HG03521 (cell line): ENCODE results near the gene RTTN.
"Not testable (repeated sequence)": the region's sequence is repeated elsewhere in the genome, so short reads cannot be mapped to it uniquely, and the experiment has no call there.

Source experiments
- ATAC-seq: cut with Tn5 transposase; IDR thresholded peaks from one replicate; pipeline ENCODE4 v1.9.1; 2021; ENCODE audit warnings: mild to moderate bottlenecking, moderate library complexity; ENCODE audit not compliant: unreplicated experiment

RTTN gene

GRCh38 chr18:70205421-70206397 lies at the start of gene RTTN:
RTTN (minus strand) TSS chr18:70205687; CDS start chr18:70205658, 29 bp downstream.
- peak; percentile 97 for ATAC-seq

GRCh38 chr18:70250781-70251180 lies 45.3 kb upstream of the RTTN start:
- no peak for ATAC-seq

DNA sequence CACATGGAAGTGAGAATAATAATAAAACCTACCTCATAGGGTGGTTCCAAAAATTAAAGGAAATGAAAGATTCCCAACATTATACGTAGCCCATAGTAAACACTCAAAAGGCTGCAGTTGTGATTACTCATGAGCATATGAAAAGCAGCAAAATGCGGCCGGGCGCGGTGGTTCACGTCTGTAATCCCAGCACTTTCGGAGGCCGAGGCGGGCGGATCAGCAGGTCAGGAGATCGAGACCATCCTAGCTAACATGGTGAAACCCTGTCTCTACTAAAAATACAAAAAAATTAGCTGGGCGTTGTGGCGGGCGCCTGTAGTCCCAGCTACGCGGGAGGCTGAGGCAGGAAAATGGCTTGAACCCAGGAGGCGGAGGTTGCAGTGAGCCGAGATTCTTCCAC lies 44.4 kb upstream of the RTTN start:
- not testable (repeated sequence) for ATAC-seq

DNA sequence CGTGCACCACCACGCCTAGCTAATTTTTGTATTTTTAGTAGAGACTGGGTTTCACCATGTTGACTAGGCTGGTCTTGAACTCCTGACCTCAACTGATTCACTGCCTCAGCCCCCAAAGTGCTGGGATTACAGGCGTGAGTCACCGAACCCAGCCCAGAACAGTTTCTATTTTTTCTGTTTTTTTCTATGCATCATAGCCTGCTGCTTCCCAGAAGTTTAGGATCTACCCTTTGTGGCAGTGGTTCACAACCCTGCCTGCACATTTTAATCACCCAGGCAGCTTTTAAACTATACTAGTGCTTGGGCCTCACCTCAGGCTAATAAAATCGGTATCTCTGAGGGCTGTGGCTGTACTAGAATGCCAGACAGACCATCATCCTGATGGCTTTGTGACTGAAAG lies 43.6 kb upstream of the RTTN start:
- ATAC-seq: no peak

DNA sequence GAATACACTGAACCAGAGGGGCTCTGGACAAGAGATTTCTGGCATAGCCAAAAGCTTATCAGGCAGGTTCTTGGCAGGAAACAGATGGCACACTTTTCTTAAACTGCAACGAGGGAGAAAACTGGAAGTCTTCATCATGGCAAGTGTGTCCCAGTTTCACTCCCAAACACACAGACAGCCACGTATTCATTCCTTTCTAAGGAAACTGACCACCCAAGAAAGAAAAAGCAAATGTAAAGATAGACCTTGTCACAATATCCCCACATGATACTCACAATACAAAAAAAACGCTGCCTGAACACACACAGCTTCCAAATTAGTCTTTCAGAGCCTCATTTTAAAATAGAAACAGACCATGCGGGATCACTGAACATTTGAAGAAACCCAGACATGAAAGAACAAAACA lies 40.6 kb upstream of the RTTN start:
- ATAC-seq: no peak

DNA sequence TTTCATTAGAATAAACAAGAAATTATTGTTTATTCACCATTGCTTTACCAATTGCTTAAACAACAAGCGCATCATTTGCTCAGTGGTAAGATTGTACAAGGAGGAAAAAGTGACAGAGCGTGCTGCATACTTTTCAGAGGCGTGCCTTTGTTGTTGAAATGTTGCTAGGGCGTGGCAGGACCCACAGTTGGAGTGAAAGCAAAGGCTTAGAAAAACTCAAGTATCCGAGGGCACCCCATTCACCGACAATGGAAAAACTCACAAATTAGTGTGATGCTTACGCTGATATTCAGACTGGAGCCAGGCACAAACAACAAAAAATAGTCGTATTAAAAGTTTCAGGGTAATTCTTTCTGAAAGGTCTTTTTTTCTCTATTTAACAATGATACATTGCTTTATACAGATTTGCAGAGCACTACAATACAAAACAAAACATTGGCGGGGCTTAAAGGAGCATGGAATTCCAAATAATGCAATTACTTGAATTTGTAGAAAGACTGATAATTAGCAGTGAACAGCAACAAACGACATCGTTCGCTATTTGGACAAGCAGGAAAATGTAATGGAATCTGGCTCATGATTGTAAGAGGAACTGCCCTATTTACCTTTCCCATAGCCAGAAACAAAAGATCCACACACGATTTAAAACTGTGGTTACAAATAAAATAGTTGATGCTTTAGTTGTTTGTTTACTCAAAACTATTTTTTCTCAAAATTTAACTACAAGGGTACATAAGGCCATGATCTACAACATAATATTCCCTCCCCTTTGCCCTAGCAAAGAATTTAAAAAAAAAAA lies 37.8 kb upstream of the RTTN start:
- ATAC-seq: no peak

GRCh38 chr18:70236921-70237320 lies 31.4 kb upstream of the RTTN start:
- not testable (repeated sequence) for ATAC-seq

- no peak for ATAC-seq
Measured at GRCh38 chr18:70235478-70235877, 30.0 kb upstream of the RTTN start.

GRCh38 chr18:70234667-70235459 lies 29.4 kb upstream of the RTTN start:
- ATAC-seq: no peak

DNA sequence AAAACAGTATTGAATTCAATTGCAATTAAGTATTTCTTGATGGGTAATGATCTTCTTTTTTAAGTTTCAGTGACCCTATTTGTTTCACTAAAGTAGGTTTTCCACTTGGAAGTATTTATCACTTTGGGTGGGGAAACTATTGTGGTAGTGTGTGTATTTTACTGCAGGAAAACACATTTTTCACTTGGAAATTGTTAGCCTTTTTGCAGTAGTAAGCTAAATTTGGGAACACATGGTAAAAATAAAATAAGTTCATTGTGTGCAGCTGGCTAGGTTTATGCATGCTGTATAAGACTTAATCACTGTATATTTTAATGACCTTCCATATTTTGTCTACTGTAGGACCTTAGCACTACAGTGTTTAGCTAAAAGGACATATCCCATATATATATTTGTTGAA lies 28.5 kb upstream of the RTTN start:
- ATAC-seq: no peak

GRCh38 chr18:70232261-70232660 lies 26.8 kb upstream of the RTTN start:
- ATAC-seq: no peak

GRCh38 chr18:70229639-70230038 lies 24.2 kb upstream of the RTTN start:
- ATAC-seq: no peak

DNA sequence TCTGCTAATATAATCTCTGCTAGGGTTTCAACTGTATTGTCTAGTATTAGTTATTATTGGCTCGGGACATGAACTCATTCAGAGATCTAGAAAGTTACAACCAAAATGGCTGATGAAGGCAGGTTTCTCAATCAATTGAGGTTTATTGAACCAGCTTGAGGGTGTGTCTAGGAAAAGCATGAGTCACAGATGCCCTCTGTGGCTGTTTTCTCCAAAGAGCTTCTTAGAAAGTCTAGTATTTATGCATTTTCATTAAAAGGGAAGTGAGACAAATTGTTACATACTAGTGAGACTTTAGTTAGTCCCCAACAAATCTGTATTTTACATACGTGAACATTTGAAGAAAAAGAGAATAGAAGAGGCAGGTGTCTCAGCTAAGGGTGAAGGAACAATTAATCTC lies 23.0 kb upstream of the RTTN start:
- no peak for ATAC-seq

- no peak for ATAC-seq
Measured at GRCh38 chr18:70227438-70227837, 22.0 kb upstream of the RTTN start.

DNA sequence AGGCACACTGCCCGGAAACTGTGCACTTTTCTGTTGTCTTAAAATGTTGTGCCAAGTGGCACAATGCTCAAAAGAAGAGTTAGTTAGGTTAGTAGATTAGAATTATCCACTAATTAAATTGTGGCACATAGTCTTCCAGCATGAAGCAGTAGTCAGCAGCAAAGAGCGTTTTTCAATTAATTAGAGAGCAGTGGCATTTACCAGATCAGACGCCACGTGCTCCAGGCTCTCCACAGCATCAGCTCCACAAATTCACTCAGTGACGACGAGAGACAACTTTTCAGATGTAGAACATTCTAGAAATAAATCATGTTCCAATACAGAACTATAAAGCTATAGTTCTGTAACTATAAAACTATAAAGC lies 16.4 kb upstream of the RTTN start:
- ATAC-seq: no peak

- no peak for ATAC-seq
Measured at GRCh38 chr18:70221156-70221914, 15.8 kb upstream of the RTTN start.

DNA sequence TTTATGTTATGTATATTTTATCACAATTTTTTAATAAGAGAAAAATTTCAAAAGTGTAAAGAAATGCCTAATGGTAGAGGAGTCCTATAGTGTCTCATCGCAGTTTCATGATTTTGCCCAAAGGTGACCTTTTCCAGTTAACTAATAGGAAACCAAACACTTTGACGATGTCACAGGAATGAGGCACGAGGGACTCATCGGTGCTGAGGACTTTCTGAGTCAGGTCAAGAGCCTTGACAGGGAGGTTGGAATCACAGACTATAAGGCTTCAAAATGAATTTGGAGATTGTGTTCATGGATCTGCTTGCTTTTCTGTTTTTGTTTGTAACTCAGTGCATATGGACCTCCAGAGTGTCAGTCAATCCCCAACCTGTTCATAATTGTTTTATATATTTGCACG lies 15.1 kb upstream of the RTTN start:
- no peak for ATAC-seq

DNA sequence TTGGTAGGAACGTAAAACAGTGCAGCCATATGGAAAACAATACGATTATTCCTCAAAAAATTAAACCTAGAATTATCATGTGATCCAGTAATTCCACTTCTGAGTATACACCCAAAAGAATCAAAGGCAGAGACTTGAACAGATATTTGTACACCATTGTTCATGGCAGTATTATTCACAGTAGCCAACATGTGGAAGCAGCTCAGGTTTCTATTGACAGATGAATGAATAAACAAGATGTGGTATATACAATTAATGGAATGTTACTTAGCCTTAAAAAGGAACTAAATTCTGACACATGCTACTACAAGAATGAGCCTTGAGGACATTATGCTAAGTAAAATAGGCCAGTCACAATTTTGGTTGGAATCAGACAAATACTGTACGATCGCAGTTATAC lies 14.2 kb upstream of the RTTN start:
- ATAC-seq: no peak

- ATAC-seq: no peak
Measured at GRCh38 chr18:70216788-70217187, 11.3 kb upstream of the RTTN start.

- ATAC-seq: no peak
Measured at GRCh38 chr18:70207181-70207580, 1.7 kb upstream of the RTTN start.
